Nephron (organoid): ENCODE data around the gene APOL6.

Experiments used
- H3K27ac Mint-ChIP-seq, 3 experiments: 2 replicates each; pipeline ENCODE4 v1.8.0; 2020; ENCODE audit warnings: mixed read lengths in 3 of 3, mild to moderate bottlenecking in 2 of 3, moderate library complexity in 1 of 3
- H3K27me3 Mint-ChIP-seq: 2 replicates; pipeline ENCODE4 v1.8.0; 2021; ENCODE audit warnings: low read depth, mild to moderate bottlenecking, moderate library complexity, mixed read lengths
- H3K36me3 Mint-ChIP-seq: 2 replicates; pipeline ENCODE4 v1.8.0; 2020; ENCODE audit warnings: low read depth, mixed read lengths
- H3K4me1 Mint-ChIP-seq: 2 replicates; pipeline ENCODE4 v1.8.0; 2020; ENCODE audit warnings: mixed read lengths
- H3K4me3 Mint-ChIP-seq, 3 experiments: 2 replicates each; pipeline ENCODE4 v1.8.0; 2020; ENCODE audit warnings: mild to moderate bottlenecking in 3 of 3, mixed read lengths in 3 of 3, moderate library complexity in 2 of 3
- H3K9me3 Mint-ChIP-seq: 2 replicates; pipeline ENCODE4 v1.8.0; 2020; ENCODE audit warnings: mixed read lengths
- CTCF ChIP-seq, 3 experiments: fragments of 200-600 bp; sonication (generic); IDR thresholded peaks; one replicate each; pipeline ENCODE4 v1.5.0; 2021; ENCODE audit warnings: antibody characterized with exemption in 3 of 3; ENCODE audit not compliant: unreplicated experiment in 3 of 3

APOL6 gene

DNA sequence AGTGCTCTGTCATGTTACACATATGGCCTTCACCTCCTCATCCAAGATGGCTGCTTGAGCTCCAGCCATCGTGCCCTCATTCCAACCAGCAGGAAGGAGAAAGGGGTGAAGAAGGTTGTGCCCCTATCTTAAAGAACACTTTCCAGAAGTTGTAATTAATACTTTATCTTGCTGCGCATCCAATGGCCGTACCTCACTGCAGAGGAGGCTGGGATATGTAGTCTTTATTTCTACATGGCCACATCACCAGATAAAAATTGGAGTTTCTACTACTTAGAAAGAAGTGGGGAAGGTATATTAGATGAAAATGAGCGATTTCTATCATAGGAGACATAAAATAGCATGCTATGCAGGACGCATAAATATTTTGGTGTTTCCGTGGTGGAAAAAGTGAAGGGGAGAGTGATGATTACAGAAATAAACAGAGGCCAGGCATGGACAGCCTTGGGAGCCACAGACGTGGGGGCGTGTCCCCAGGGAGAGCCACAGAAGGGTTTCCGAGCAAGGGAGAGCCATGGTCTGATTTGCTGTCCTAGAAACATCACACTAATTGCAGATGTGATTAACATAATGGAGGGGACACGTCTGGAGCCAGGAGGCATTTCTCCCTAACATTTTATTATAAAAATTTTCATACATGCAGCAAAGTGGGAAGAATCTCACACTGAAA is 22.3 kb upstream of the APOL6 start:
- TF ChIP-seq CTCF (IDR thresholded peaks at IDR 0.05; ENCODE audit: unreplicated experiment in 3 of 3): no peak
- Mint-ChIP-seq H3K4me3 (peak overlapping the region in 2 of 3 experiments; percentile 7 to 17), H3K36me3 (no peaks in the 10 kb centered on the region), H3K4me1 (peaks cover 61% of the 10 kb centered on the region), H3K27ac (peak overlapping the region in 1 of 3 experiments; percentile 10), H3K9me3 (peaks cover 2% of the 10 kb centered on the region), H3K27me3 (peaks cover 12% of the 10 kb centered on the region)

DNA sequence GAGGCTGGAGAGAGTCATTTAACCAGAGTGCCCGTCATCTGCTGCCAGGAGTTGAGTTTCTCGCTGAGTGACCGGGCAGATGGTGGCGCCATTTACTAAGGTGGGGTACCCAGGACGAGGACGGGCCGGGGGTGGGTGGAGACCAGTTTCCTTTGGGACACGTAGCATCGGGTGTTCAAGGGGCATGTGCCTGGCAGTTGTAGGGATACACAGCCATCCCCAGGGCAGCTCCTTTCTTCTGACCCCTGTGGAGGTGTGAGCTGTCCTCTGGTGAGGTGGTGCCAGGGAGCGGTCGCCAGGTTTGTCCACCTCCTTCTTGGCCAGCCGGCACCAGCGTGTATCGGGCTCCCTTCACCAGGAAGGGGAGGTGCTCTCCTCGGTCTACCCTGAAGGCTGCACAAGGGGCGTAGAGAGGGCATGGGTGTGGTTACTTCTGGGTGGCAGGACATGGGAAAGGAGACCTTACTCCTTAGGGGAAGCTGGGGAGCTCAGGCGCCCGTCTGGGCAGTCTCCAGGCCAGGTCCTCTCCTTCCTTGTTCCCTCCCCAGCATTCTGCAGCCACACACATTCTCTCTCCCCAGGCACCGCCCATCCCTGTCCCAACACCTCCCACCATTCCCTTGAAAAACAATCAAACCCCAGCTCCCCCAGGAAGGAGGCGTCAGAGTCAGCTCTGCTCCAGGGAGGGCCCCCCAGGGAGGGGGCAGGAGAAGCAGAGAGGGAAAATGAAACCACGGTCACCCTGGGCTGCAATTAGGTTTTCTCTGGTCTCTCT is 20.8 kb upstream of the APOL6 start:
- TF ChIP-seq CTCF (IDR thresholded peaks at IDR 0.05; ENCODE audit: unreplicated experiment in 3 of 3): peak in 2 of 3 experiments; percentile 18 to 40
- Mint-ChIP-seq H3K27ac (peak overlapping the region; percentile 69 to 83 (median 77)), H3K4me1 (peaks cover 48% of the 10 kb centered on the region), H3K4me3 (peak overlapping the region; percentile 79 to 81 (median 80)), H3K9me3 (peaks cover 2% of the 10 kb centered on the region), H3K36me3 (no peaks in the 10 kb centered on the region), H3K27me3 (peaks cover 12% of the 10 kb centered on the region)

DNA sequence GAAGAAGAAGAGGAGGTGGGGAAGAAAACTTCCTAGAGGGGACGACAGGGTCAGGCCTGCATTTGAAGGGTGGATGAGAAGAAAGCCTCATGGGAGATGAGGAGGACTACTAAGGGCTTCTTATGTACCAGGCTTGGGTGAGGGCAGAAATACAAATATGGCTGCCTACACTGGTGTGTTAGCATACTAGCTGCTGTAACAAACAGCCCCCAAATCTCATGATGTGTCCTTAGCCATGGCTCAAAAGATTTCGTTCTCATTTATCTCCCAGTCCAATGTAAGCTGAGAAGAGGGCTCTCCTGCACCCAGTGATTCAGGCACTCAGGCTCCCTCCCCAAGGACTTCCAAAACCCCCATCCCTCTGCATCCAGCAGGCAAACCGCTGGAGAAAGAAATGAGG is 19.5 kb upstream of the APOL6 start:
- Mint-ChIP-seq H3K27me3 (peaks cover 12% of the 10 kb centered on the region), H3K4me1 (peaks cover 44% of the 10 kb centered on the region), H3K36me3 (no peaks in the 10 kb centered on the region), H3K4me3 (no peak overlapping the region), H3K27ac (no peak overlapping the region), H3K9me3 (peaks cover 2% of the 10 kb centered on the region)
- no peak for TF ChIP-seq CTCF (IDR thresholded peaks at IDR 0.05; ENCODE audit: unreplicated experiment in 3 of 3)

DNA sequence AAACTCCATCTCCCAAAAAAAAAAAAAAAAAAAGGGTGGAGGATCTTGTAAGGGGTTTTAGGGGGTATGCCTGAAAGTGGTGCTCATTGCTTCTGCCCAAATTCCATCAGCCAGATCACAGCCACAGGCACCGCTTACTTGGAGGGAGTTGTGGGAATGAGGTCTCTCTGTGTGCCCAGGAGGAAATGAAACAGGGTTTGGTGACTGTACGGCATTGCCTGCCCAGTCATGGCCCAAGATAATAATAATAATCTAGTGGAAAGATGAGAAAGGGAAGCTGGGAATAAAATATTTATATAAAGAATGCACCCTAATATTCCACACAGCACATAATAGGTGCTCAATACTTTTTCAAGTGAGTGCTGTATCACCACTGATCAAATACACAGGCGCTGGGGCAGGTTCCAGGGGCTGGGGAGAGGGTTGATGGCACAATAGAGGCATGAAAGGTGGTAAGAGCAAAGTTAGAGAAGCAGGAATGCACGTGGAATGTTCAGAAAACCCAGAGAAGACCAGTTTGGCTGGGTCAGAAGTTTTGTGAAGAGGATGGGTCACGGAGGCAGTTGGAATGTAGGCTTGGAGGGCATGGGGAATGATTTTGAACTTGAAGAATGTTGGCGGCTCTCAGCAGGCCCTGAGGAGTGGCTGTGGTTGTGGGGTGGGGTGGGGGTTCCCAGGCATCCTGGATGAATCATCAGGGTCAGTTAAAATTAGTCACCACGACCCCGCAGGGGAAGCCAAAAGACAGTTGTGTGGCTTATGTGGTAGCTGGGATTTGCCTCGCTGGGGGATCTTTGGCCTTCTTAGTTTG is 18.6 kb upstream of the APOL6 start:
- H3K27ac Mint-ChIP-seq: peak overlapping the region; percentile 8 to 76 (median 47)
- peaks cover 39% of the 10 kb centered on the region for H3K4me1 Mint-ChIP-seq
- peaks cover 12% of the 10 kb centered on the region for H3K27me3 Mint-ChIP-seq
- no peaks in the 10 kb centered on the region for H3K36me3 Mint-ChIP-seq
- H3K9me3 Mint-ChIP-seq: peaks cover 2% of the 10 kb centered on the region
- peak overlapping the region in 1 of 3 experiments; percentile 45 for H3K4me3 Mint-ChIP-seq
- TF ChIP-seq CTCF (IDR thresholded peaks at IDR 0.05; ENCODE audit: unreplicated experiment in 3 of 3): no peak

DNA sequence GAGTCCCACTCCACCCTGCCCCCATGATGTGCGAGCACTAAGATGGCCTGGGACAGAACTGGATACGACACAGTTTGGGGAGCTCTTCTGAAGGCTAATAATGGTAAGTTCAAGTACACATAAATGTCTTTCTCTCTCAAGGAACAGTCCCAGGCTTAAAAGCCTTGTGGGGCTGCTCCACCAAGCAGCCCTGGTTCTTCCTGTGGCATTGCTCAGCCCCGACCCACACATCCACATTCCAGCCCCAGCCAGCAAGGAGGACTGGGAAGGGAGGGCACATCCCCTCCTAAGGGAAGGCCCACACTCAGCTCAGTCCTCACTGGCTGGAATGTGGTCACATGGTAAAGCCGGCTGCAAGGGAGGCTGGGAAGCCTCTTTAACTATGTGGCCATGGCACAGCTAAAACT is 17.9 kb upstream of the APOL6 start:
- peaks cover 4% of the 10 kb centered on the region for H3K9me3 Mint-ChIP-seq
- H3K27me3 Mint-ChIP-seq: peaks cover 12% of the 10 kb centered on the region
- peaks cover 39% of the 10 kb centered on the region for H3K4me1 Mint-ChIP-seq
- TF ChIP-seq CTCF (IDR thresholded peaks at IDR 0.05; ENCODE audit: unreplicated experiment in 3 of 3): no peak
- H3K27ac Mint-ChIP-seq: peak overlapping the region in 1 of 3 experiments; percentile 47
- no peak overlapping the region for H3K4me3 Mint-ChIP-seq
- H3K36me3 Mint-ChIP-seq: no peaks in the 10 kb centered on the region
